ENCODE results near the gene MX2.

- TF ChIP-seq CTCF (IDR thresholded peaks at IDR 0.05) (no peak), POLR2AphosphoS5 (IDR thresholded peaks at IDR 0.05; ENCODE audit: low read depth, low read length) (no peak)
- TF ChIP-seq, protein P1, sequence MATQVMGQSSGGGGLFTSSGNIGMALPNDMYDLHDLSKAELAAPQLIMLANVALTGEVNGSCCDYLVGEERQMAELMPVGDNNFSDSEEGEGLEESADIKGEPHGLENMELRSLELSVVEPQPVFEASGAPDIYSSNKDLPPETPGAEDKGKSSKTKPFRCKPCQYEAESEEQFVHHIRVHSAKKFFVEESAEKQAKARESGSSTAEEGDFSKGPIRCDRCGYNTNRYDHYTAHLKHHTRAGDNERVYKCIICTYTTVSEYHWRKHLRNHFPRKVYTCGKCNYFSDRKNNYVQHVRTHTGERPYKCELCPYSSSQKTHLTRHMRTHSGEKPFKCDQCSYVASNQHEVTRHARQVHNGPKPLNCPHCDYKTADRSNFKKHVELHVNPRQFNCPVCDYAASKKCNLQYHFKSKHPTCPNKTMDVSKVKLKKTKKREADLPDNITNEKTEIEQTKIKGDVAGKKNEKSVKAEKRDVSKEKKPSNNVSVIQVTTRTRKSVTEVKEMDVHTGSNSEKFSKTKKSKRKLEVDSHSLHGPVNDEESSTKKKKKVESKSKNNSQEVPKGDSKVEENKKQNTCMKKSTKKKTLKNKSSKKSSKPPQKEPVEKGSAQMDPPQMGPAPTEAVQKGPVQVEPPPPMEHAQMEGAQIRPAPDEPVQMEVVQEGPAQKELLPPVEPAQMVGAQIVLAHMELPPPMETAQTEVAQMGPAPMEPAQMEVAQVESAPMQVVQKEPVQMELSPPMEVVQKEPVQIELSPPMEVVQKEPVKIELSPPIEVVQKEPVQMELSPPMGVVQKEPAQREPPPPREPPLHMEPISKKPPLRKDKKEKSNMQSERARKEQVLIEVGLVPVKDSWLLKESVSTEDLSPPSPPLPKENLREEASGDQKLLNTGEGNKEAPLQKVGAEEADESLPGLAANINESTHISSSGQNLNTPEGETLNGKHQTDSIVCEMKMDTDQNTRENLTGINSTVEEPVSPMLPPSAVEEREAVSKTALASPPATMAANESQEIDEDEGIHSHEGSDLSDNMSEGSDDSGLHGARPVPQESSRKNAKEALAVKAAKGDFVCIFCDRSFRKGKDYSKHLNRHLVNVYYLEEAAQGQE (IDR thresholded peaks at IDR 0.05; ENCODE audit: insufficient read depth in 1 of 2, low read depth in 2 of 2, low read length in 1 of 2) = no peak
Observed at GRCh38 chr21:41373763-41374162, 11.9 kb downstream of the MX2 start.
